ENCODE data around the gene SLC30A9.

DNA sequence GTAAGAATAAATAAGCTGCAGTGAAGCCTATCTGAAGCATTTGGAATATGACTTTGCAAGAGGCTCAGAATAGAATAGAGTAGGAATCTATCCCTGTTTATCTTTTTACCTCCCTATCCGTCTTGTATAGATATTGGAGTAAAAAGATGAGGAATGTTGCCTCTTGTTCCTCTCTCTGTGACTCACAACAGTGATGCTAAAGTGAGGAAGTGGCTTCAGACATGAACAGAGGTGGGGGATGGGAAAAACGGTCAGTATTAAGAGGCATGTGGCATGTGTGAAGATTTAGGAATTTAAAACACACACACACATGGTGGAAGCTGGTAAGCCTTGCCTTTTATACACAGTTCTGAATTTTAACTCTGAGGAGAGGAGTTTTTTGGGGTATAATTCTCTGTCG, 12.6 kb upstream of the SLC30A9 start:
- TF ChIP-seq, protein P1, sequence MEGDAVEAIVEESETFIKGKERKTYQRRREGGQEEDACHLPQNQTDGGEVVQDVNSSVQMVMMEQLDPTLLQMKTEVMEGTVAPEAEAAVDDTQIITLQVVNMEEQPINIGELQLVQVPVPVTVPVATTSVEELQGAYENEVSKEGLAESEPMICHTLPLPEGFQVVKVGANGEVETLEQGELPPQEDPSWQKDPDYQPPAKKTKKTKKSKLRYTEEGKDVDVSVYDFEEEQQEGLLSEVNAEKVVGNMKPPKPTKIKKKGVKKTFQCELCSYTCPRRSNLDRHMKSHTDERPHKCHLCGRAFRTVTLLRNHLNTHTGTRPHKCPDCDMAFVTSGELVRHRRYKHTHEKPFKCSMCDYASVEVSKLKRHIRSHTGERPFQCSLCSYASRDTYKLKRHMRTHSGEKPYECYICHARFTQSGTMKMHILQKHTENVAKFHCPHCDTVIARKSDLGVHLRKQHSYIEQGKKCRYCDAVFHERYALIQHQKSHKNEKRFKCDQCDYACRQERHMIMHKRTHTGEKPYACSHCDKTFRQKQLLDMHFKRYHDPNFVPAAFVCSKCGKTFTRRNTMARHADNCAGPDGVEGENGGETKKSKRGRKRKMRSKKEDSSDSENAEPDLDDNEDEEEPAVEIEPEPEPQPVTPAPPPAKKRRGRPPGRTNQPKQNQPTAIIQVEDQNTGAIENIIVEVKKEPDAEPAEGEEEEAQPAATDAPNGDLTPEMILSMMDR (IDR thresholded peaks at IDR 0.05), result no peak
- TF ChIP-seq POLR2AphosphoS5 (IDR thresholded peaks at IDR 0.05; ENCODE audit: low read depth, low read length) (no peak), SIN3A (IDR thresholded peaks at IDR 0.05; ENCODE audit: borderline replicate concordance, insufficient read depth, low read depth, low read length) (no peak), TCF7L2 (IDR thresholded peaks at IDR 0.05; ENCODE audit: low read depth, low read length) (no peak)
- TF ChIP-seq, protein P2, sequence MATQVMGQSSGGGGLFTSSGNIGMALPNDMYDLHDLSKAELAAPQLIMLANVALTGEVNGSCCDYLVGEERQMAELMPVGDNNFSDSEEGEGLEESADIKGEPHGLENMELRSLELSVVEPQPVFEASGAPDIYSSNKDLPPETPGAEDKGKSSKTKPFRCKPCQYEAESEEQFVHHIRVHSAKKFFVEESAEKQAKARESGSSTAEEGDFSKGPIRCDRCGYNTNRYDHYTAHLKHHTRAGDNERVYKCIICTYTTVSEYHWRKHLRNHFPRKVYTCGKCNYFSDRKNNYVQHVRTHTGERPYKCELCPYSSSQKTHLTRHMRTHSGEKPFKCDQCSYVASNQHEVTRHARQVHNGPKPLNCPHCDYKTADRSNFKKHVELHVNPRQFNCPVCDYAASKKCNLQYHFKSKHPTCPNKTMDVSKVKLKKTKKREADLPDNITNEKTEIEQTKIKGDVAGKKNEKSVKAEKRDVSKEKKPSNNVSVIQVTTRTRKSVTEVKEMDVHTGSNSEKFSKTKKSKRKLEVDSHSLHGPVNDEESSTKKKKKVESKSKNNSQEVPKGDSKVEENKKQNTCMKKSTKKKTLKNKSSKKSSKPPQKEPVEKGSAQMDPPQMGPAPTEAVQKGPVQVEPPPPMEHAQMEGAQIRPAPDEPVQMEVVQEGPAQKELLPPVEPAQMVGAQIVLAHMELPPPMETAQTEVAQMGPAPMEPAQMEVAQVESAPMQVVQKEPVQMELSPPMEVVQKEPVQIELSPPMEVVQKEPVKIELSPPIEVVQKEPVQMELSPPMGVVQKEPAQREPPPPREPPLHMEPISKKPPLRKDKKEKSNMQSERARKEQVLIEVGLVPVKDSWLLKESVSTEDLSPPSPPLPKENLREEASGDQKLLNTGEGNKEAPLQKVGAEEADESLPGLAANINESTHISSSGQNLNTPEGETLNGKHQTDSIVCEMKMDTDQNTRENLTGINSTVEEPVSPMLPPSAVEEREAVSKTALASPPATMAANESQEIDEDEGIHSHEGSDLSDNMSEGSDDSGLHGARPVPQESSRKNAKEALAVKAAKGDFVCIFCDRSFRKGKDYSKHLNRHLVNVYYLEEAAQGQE (IDR thresholded peaks at IDR 0.05; ENCODE audit: insufficient read depth in 1 of 2, low read depth in 2 of 2, low read length in 1 of 2), result no peak
